Spleen (tissue), 11 donors: ENCODE data around the gene MPND. TPM values are rescaled to one million over a fixed set of nuclear protein-coding genes. Genes with fewer than 3 reads are reported as not detected.
"Not testable (repeated sequence)": the region's sequence is repeated elsewhere in the genome, so short reads cannot be mapped to it uniquely, and the experiment has no call there.

ENCODE experiments used
- DNase-seq: peaks from one replicate; pipeline ENCODE4 v3.0.0-alpha.2; 2020
- H3K27ac ChIP-seq, 8 donors: fragments of 200-600 bp; sonication (generic) in 7 of 8; 1 replicate in 4 of 8; 2 replicates in 4 of 8; pipeline versions ENCODE4 v1.5.0 to v1.8.0; 2016 to 2021; ENCODE audit warnings: inconsistent platforms in 4 of 8, mild to moderate bottlenecking in 4 of 8, moderate library complexity in 1 of 8
- H3K27me3 ChIP-seq, 7 donors: fragments of 200-600 bp; sonication (generic) in 6 of 7; replicated peaks in 1 of 7; 1 replicate in 4 of 7; 2 replicates in 3 of 7; pipeline versions ENCODE4 v1.5.0 to v1.8.0; 2016 to 2021; ENCODE audit warnings: inconsistent platforms in 3 of 7, mild to moderate bottlenecking in 1 of 7
- H3K36me3 ChIP-seq, 6 donors: fragments of 200-600 bp; sonication (generic) in 5 of 6; 1 replicate in 4 of 6; 2 replicates in 2 of 6; pipeline versions ENCODE4 v1.5.0 to v1.8.0; 2016 to 2021; ENCODE audit warnings: inconsistent platforms in 2 of 6
- H3K4me1 ChIP-seq, 6 donors: fragments of 200-600 bp; sonication (generic) in 5 of 6; 1 replicate in 3 of 6; 2 replicates in 3 of 6; pipeline versions ENCODE4 v1.5.0 to v1.8.0; 2016 to 2021; ENCODE audit warnings: inconsistent platforms in 3 of 6
- H3K4me3 ChIP-seq, 8 donors: fragments of 200-600 bp; sonication (generic) in 7 of 8; 1 replicate in 4 of 8; 2 replicates in 4 of 8; pipeline versions ENCODE4 v1.5.0 to v1.8.0; 2016 to 2021; ENCODE audit warnings: inconsistent platforms in 4 of 8, mild to moderate bottlenecking in 4 of 8, moderate library complexity in 2 of 8
- H3K9me3 ChIP-seq, 8 donors: fragments of 200-600 bp; sonication (generic) in 7 of 8; 1 replicate in 4 of 8; 2 replicates in 4 of 8; pipeline versions ENCODE4 v1.5.0 to v1.8.0; 2016 to 2021; ENCODE audit warnings: inconsistent platforms in 4 of 8
- CTCF ChIP-seq, 11 experiments: fragments of 200-600 bp in 7 of 11; fragments of 450-650 bp in 4 of 11; sonication (generic) in 4 of 11; IDR thresholded peaks in 8 of 11; conservative IDR thresholded peaks in 3 of 11; 1 replicate in 7 of 11; 2 replicates in 4 of 11; pipeline versions ENCODE4 v1.4.0 to v1.8.0; 2016 to 2021; ENCODE audit warnings: antibody characterized with exemption in 11 of 11, inconsistent platforms in 4 of 11, mild to moderate bottlenecking in 1 of 11
- POLR2A ChIP-seq, 3 donors: fragments of 450-650 bp; IDR thresholded peaks; one replicate each; pipeline ENCODE4 v1.5.1; 2017; ENCODE audit warnings: antibody characterized with exemption in 3 of 3, mild to moderate bottlenecking in 1 of 3
- POLR2AphosphoS5 ChIP-seq, 3 donors: sonication (generic); formaldehyde crosslinking; IDR thresholded peaks; one replicate each; pipeline ENCODE4 v1.5.1; 2017; ENCODE audit warnings: antibody characterized with exemption in 3 of 3
- WGBS, 5 donors: extraction: QIAGEN DNeasy Blood & Tissue Kit in 3 of 5; methylation state at CpG; one replicate each; pipeline versions ENCODE4 v1.1.5 to v1.1.7; 2013 to 2018; 5-methylcytosine and 5-hydroxymethylcytosine counted together
- intact Hi-C: fragments of 100-400 bp; cut with DNase I; formaldehyde crosslinking; loops from one replicate; pipeline ENCODE4 v1.15.0; 2023; ENCODE audit warnings: low total_unique reads
- polyA plus RNA-seq, 3 donors: library from polyadenylated mRNA; stranded (reverse); fragments of 200-250 nt; gene quantifications; one replicate each; pipeline ENCODE4 v1.2.1, GENCODE V29; 2013
- total RNA-seq, 7 donors: library from RNA; depleted of rRNA in 3 of 7; stranded (reverse); fragments of >200 nt in 3 of 7; fragmentation: NEBNext Ultra II Directional in 4 of 7; extraction: Animal tissue kit (Norgen Biotek cat#: 25700) in 4 of 7; gene quantifications; one replicate each; pipeline versions ENCODE4 v1.1.0 to v1.2.1, GENCODE V29; 2016 to 2021
- donor health status: healthy with polysubstance abuse.
- donor health status: DM: no; HTN: no; CAD: no; lungs with moderate emphysema.
- donor health status: DM: no; HTN: no; CAD: no.
- donor health status: Bipolar disorder and iron deficiency.
- donor health status: healthy.
- donor health status: DM: no; HTN: no; CAD: no.
- donor health status: DM: yes; HTN: yes; CAD: no.

The MPND gene
- total and polyA plus RNA-seq, 10 donors = 6.4 to 24.2 (median 16.0) TPM

GRCh38 chr19:4347521-4347920 lies 4.2 kb downstream of the MPND start:
- intact Hi-C loops = no loop called here

GRCh38 chr19:4349225-4349624 lies 5.9 kb downstream of the MPND start:
- Histone ChIP-seq H3K36me3 (peaks cover 0 to 45% (median 0%) of the 10 kb centered on the region in 6 donors), H3K4me1 (peaks cover 3 to 48% (median 10%) of the 10 kb centered on the region in 6 donors), H3K27me3 (peaks cover 0 to 47% (median 0%) of the 10 kb centered on the region in 7 donors)
- intact Hi-C loops, H3K4me3 ChIP-seq, H3K9me3 ChIP-seq, H3K27ac ChIP-seq, DNase-seq: not testable (repeated sequence)
- TF ChIP-seq POLR2AphosphoS5 (IDR thresholded peaks at IDR 0.05) = peak in 1 of 3 donors; percentile 12
- 90 to 94% (median 93%) methylated on average over 16 of the region's 16 CpGs for WGBS, 5 donors

More at GRCh38 chr19:4347521-4347920, 4.2 kb downstream of the MPND start:
- no peak for DNase-seq
- whole genome bisulfite sequencing, 5 donors = 39 to 51% (median 44%) methylated on average over 6 of the region's 6 CpGs
- peaks cover 0 to 37% (median 0%) of the 10 kb centered on the region in 6 donors for H3K36me3 ChIP-seq
- H3K27me3 ChIP-seq = peaks cover 0 to 58% (median 0%) of the 10 kb centered on the region in 7 donors
- no peak overlapping the region for H3K27ac ChIP-seq
- TF ChIP-seq POLR2A (IDR thresholded peaks at IDR 0.05) = no peak
- TF ChIP-seq CTCF (IDR thresholded peaks at IDR 0.05 in 8 of 11, conservative IDR thresholded peaks at IDR 0.05 in 3 of 11) = no peak
- TF ChIP-seq POLR2AphosphoS5 (IDR thresholded peaks at IDR 0.05) = no peak
- H3K4me1 ChIP-seq = peaks cover 6 to 48% (median 19%) of the 10 kb centered on the region in 6 donors
- no peaks in the 10 kb centered on the region for H3K9me3 ChIP-seq
- H3K4me3 ChIP-seq = no peak overlapping the region

- peaks cover 0 to 53% (median 0%) of the 10 kb centered on the region in 6 donors for H3K36me3 ChIP-seq
- TF ChIP-seq CTCF (IDR thresholded peaks at IDR 0.05 in 8 of 11, conservative IDR thresholded peaks at IDR 0.05 in 3 of 11) = no peak
- no peak for TF ChIP-seq POLR2AphosphoS5 (IDR thresholded peaks at IDR 0.05)
- TF ChIP-seq POLR2A (IDR thresholded peaks at IDR 0.05) = no peak
- H3K27me3 ChIP-seq = peaks cover 0 to 42% (median 0%) of the 10 kb centered on the region in 7 donors
- no peaks in the 10 kb centered on the region for H3K9me3 ChIP-seq
- peaks cover 0 to 40% (median 7%) of the 10 kb centered on the region in 6 donors for H3K4me1 ChIP-seq
- no peak for DNase-seq
- intact Hi-C loops = loop anchor here (5.0 kb wide), 1 partner anchor 83 kb away; no protein-coding TSS in a partner anchor
- H3K27ac ChIP-seq = no peak overlapping the region
- H3K4me3 ChIP-seq = no peak overlapping the region
- 81 to 94% (median 88%) methylated on average over 8 of the region's 8 CpGs for WGBS, 5 donors
Observed at GRCh38 chr19:4350111-4350510, 6.7 kb downstream of the MPND start.

- Histone ChIP-seq H3K9me3 (no peaks in the 10 kb centered on the region), H3K27ac (no peak overlapping the region), H3K4me3 (no peak overlapping the region), H3K4me1 (peaks cover 0 to 34% (median 4%) of the 10 kb centered on the region in 6 donors), H3K27me3 (peaks cover 0 to 36% (median 0%) of the 10 kb centered on the region in 7 donors), H3K36me3 (peaks cover 0 to 53% (median 0%) of the 10 kb centered on the region in 6 donors)
- TF ChIP-seq POLR2A (IDR thresholded peaks at IDR 0.05) = no peak
- no peak for TF ChIP-seq CTCF (IDR thresholded peaks at IDR 0.05 in 8 of 11, conservative IDR thresholded peaks at IDR 0.05 in 3 of 11)
- DNase-seq = no peak
- WGBS, 5 donors = 94 to 98% (median 95%) methylated on average over 9 of the region's 9 CpGs
- intact Hi-C loops = loop anchor here (5.0 kb wide), 1 partner anchor 83 kb away; no protein-coding TSS in a partner anchor
Observed at GRCh38 chr19:4350726-4351125, 7.4 kb downstream of the MPND start.
